CD4-positive, alpha-beta T cell (primary cell): ENCODE data around the gene CAMSAP1. TPM values are rescaled to one million over a fixed set of nuclear protein-coding genes. Genes with fewer than 3 reads are reported as not detected.

Experiments
- ATAC-seq: fragments of 200-7000 bp; cut with Tn5 transposase; one replicate; pipeline ENCODE4 v1.10.0; 2022; ENCODE audit warnings: mild to moderate bottlenecking; ENCODE audit not compliant: poor library complexity
- CTCF ChIA-PET: fragments of 350-600 bp; sonication (Branson Sonifier 250); formaldehyde crosslinking; loops from one replicate; lab custom pipeline; 2021; ENCODE audit warnings: antibody characterized with exemption, inconsistent platforms; lab: Charles Lee
- POLR2A ChIA-PET: fragments of 350-600 bp; sonication (Branson Sonifier 250); formaldehyde crosslinking; loops from one replicate; lab custom pipeline; 2021; ENCODE audit warnings: antibody characterized with exemption, inconsistent platforms; lab: Charles Lee
- DNase-seq, 14 experiments: peaks; one replicate each; pipeline ENCODE4 v3.0.0-alpha.2; 2013 to 2020; ENCODE audit warnings: mixed read lengths in 2 of 14
- H3K27ac ChIP-seq, 2 donors: one replicate each; pipeline versions ENCODE4 v1.5.1 to v1.7.0; 2013; ENCODE audit warnings: low read length in 2 of 2, low read depth in 1 of 2, mild to moderate bottlenecking in 1 of 2
- H3K27me3 ChIP-seq, 2 experiments: 1 replicate in 1 of 2; 2 replicates in 1 of 2; pipeline versions ENCODE4 v1.6.1 to v1.7.0; 2013; ENCODE audit warnings: low read length in 2 of 2, control low read depth in 1 of 2, mild to moderate bottlenecking in 1 of 2, moderate library complexity in 1 of 2; ENCODE audit not compliant: insufficient read depth in 2 of 2, control insufficient read depth in 1 of 2
- H3K36me3 ChIP-seq: one replicate; pipeline ENCODE4 v1.6.1; 2013; ENCODE audit warnings: low read length, control low read depth; ENCODE audit not compliant: insufficient read depth
- H3K4me1 ChIP-seq: one replicate; pipeline ENCODE4 v1.6.1; 2013; ENCODE audit warnings: low read length, control low read depth; ENCODE audit not compliant: insufficient read depth
- H3K4me3 ChIP-seq: one replicate; pipeline ENCODE4 v1.5.1; 2013; ENCODE audit warnings: mild to moderate bottlenecking, low read length, moderate library complexity
- H3K9me3 ChIP-seq, 2 experiments: 1 replicate in 1 of 2; 2 replicates in 1 of 2; pipeline versions ENCODE4 v1.6.1 to v1.7.0; 2013; ENCODE audit warnings: low read length in 2 of 2, mild to moderate bottlenecking in 2 of 2, control low read depth in 1 of 2, moderate library complexity in 1 of 2; ENCODE audit not compliant: control insufficient read depth in 1 of 2, insufficient read depth in 1 of 2
- H3K27ac Mint-ChIP-seq: one replicate; pipeline ENCODE4 v1.8.0; 2020; ENCODE audit warnings: mixed read lengths
- H3K27me3 Mint-ChIP-seq: one replicate; pipeline ENCODE4 v1.8.0; 2021; ENCODE audit warnings: mixed read lengths
- H3K36me3 Mint-ChIP-seq: one replicate; pipeline ENCODE4 v1.8.0; 2021; ENCODE audit warnings: low read depth, mixed read lengths
- H3K4me1 Mint-ChIP-seq: one replicate; pipeline ENCODE4 v1.8.0; 2021; ENCODE audit warnings: low read depth, mixed read lengths
- H3K4me3 Mint-ChIP-seq: one replicate; pipeline ENCODE4 v1.8.0; 2020; ENCODE audit warnings: mild to moderate bottlenecking, mixed read lengths
- H3K9me3 Mint-ChIP-seq: one replicate; pipeline ENCODE4 v1.8.0; 2020; ENCODE audit warnings: mixed read lengths
- intact Hi-C, 2 experiments: fragments of 100-400 bp; cut with DNase I in 1 of 2; cut with micrococcal nuclease in 1 of 2; formaldehyde crosslinking; loops; one replicate each; pipeline versions ENCODE4 v1.15.1 to v1.9.0; 2023 to 2025; cut with DNase I, micrococcal nuclease
- total RNA-seq, 174 experiments: library from RNA in 2 of 174; stranded (reverse) in 2 of 174; gene quantifications; one replicate each; pipeline ENCODE4 v1.2.3 and lab custom pipeline; 2021 to 2026
- TF ChIP-seq, protein P1 (sequence below): fragments of 200-600 bp; IDR thresholded peaks from one replicate; pipeline ENCODE4 v1.8.0; 2022; ENCODE audit warnings: antibody characterized with exemption, mild to moderate bottlenecking

The CAMSAP1 gene
- total RNA-seq, 2 experiments from 2014 or later: 16.8 to 18.2 TPM

DNA sequence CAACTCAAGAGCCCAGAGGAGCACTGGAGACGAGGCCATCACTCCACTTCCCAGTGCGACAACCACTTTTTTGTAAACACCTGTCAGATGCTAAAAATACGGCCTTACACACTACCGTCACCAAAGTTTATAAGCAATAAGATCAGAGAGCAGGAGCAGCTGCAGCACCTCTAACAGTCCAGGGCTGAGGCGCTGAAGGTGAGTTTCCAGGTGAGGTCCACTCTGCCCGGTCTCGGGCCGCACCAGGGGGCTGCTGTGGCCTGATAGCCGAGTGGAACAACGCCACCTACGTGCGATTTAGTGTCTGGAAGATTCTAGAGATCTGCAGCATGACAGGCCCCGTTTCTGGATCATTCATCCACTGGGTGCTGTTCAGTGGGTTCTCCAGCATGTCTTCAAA is 25.8 kb upstream of the CAMSAP1 start:
- ChIA-PET POLR2A (no interaction called here), CTCF (no interaction called here)
- no peaks in the 10 kb centered on the region for H3K9me3 Mint-ChIP-seq
- TF ChIP-seq, protein P1, sequence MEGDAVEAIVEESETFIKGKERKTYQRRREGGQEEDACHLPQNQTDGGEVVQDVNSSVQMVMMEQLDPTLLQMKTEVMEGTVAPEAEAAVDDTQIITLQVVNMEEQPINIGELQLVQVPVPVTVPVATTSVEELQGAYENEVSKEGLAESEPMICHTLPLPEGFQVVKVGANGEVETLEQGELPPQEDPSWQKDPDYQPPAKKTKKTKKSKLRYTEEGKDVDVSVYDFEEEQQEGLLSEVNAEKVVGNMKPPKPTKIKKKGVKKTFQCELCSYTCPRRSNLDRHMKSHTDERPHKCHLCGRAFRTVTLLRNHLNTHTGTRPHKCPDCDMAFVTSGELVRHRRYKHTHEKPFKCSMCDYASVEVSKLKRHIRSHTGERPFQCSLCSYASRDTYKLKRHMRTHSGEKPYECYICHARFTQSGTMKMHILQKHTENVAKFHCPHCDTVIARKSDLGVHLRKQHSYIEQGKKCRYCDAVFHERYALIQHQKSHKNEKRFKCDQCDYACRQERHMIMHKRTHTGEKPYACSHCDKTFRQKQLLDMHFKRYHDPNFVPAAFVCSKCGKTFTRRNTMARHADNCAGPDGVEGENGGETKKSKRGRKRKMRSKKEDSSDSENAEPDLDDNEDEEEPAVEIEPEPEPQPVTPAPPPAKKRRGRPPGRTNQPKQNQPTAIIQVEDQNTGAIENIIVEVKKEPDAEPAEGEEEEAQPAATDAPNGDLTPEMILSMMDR: no peak
- DNase-seq (no peak), ATAC-seq (no peak)
- H3K36me3 ChIP-seq: peaks cover 48% of the 10 kb centered on the region
- H3K36me3 Mint-ChIP-seq: peaks cover 67% of the 10 kb centered on the region
- H3K27ac ChIP-seq: no peak overlapping the region
- no peaks in the 10 kb centered on the region for H3K4me1 Mint-ChIP-seq
- intact Hi-C loops: no loop called here
- H3K4me1 ChIP-seq: peaks cover under 1% of the 10 kb centered on the region
- no peaks in the 10 kb centered on the region for H3K27me3 ChIP-seq
- no peak overlapping the region for H3K4me3 Mint-ChIP-seq
- H3K27me3 Mint-ChIP-seq: no peaks in the 10 kb centered on the region
- H3K27ac Mint-ChIP-seq: no peak overlapping the region
- no peak overlapping the region for H3K4me3 ChIP-seq
- peaks cover 0 to 5% of the 10 kb centered on the region in 2 experiments for H3K9me3 ChIP-seq

DNA sequence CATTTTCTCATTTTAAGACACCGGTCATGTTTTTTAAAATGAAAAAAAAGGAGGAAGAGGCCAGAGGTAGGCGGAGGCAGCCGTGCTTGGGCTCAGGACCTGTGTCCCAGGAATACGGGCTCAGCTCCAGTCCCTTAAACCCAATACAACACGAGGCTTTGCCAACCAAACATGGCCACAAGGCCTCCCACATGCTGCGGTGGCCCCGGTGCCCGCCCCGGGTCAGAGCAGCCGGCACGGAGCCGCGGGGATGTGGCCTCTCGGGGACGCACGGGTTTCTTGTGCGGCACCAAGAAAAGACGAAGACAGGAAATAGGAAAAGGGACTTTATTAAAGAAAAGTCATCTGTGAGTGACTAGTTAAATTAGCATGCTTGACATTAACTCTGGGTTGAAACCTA is 25.3 kb upstream of the CAMSAP1 start:
- Mint-ChIP-seq H3K36me3 (peaks cover 63% of the 10 kb centered on the region), H3K4me1 (no peaks in the 10 kb centered on the region), H3K4me3 (no peak overlapping the region), H3K27ac (no peak overlapping the region), H3K27me3 (no peaks in the 10 kb centered on the region), H3K9me3 (no peaks in the 10 kb centered on the region)
- ChIA-PET CTCF (no interaction called here), POLR2A (no interaction called here)
- Histone ChIP-seq H3K4me1 (no peaks in the 10 kb centered on the region), H3K27me3 (no peaks in the 10 kb centered on the region), H3K9me3 (peaks cover 0 to 5% of the 10 kb centered on the region in 2 experiments), H3K4me3 (no peak overlapping the region), H3K36me3 (peaks cover 43% of the 10 kb centered on the region), H3K27ac (no peak overlapping the region)
- ATAC-seq (no peak), DNase-seq (no peak)
- intact Hi-C loops: no loop called here
- TF ChIP-seq, protein P1: no peak

DNA sequence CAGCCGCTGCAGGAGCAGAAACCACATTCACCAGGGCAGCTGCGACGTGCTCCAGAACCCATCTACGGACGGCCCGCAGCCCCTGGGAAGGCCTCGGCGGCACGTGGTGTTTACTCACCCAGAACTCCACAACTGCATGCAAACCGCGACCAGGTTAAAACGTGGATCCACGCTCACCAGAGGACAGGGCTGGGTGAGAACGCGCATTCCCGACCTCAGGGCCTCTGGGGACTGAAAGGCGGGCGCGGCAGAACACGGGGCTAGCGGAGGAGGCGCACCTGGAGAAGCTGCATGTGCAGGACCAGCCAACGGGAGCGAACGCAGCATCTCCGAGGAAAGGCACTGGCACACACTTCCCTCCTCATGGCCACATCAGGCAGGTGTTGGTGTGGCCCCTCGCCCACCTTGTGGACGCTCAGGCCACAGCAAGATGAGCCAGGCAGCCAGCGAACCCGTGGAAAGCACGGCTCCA is 24.0 kb upstream of the CAMSAP1 start:
- no peak for DNase-seq
- Histone ChIP-seq H3K9me3 (peaks cover 0 to 2% of the 10 kb centered on the region in 2 experiments), H3K27ac (no peak overlapping the region), H3K27me3 (no peaks in the 10 kb centered on the region), H3K4me1 (peaks cover 12% of the 10 kb centered on the region), H3K36me3 (peaks cover 32% of the 10 kb centered on the region), H3K4me3 (no peak overlapping the region)
- H3K27me3 Mint-ChIP-seq: no peaks in the 10 kb centered on the region
- H3K4me1 Mint-ChIP-seq: no peaks in the 10 kb centered on the region
- no peaks in the 10 kb centered on the region for H3K9me3 Mint-ChIP-seq
- peaks cover 51% of the 10 kb centered on the region for H3K36me3 Mint-ChIP-seq
- ATAC-seq: no peak
- ChIA-PET CTCF (no interaction called here), POLR2A (no interaction called here)
- no peak overlapping the region for H3K4me3 Mint-ChIP-seq
- intact Hi-C loops: no loop called here
- no peak overlapping the region for H3K27ac Mint-ChIP-seq
- TF ChIP-seq, protein P1: no peak
